GM12878 (cell line): ENCODE measurements around the gene FGB.

ENCODE experiments used
- REST ChIP-seq: IDR thresholded peaks from 2 replicates; pipeline ENCODE4 v1.6.1; 2012; ENCODE audit warnings: mild to moderate bottlenecking, low read depth, low read length
- ZBTB33 ChIP-seq: fragments of 450-650 bp; IDR thresholded peaks from 2 replicates; pipeline ENCODE4 v1.6.1; 2017; ENCODE audit warnings: mild to moderate bottlenecking
- TF ChIP-seq, protein P1 (sequence below), 3 experiments: IDR thresholded peaks in 2 of 3; conservative IDR thresholded peaks in 1 of 3; 2 replicates each; pipeline ENCODE4 v1.5.1; 2011; ENCODE audit warnings: low read depth in 3 of 3, low read length in 3 of 3, mild to moderate bottlenecking in 3 of 3, control low read depth in 2 of 3, moderate library complexity in 2 of 3, inconsistent platforms in 1 of 3, mixed read lengths in 1 of 3; ENCODE audit not compliant: control insufficient read depth in 2 of 3, insufficient read depth in 1 of 3; ENCODE audit errors: extremely low read depth in 1 of 3

DNA sequence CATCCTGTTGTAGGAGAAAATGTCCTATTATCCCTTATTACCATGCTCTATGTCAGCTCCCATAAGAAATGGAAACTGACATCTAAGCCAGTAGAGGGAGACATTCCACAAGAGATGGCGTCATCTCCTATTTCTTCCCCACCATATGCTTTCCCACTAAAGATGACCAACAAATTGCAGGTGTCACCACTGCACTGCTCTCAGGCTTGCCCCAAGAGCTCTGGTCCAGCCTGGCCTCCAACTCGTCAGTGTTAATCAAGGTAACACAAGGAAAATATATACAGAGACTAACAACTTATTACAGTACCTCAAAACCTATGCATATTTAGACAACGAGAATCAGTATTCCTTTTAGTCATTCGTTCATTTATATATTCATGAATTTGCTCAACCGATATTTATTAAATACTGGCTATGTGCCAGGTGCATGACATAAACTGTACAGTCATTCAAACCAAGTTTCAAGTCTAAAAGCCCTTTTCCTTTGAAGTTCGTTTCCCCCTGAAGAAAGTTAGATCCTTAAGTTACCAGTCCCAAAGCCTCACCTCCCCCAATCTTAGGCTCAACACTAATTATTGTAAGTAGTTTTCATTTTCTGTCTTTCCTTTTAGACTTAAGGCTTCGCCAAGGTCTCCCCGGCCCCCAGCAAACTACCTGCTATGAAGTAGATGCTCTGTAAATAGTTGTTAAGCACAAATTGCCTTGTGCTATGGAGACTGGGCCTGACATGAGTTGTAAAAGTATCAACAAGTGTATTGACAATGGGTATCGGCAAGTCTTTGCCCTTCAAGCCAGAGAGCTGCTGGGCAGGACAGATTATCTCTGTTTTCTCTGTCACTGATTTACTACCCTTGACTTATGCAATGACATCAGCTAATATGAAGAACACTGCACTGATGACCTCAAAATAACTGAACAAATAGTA, 3.1 kb upstream of the FGB start:
- TF ChIP-seq ZBTB33 = no peak
- TF ChIP-seq REST = no peak
- TF ChIP-seq, protein P1, sequence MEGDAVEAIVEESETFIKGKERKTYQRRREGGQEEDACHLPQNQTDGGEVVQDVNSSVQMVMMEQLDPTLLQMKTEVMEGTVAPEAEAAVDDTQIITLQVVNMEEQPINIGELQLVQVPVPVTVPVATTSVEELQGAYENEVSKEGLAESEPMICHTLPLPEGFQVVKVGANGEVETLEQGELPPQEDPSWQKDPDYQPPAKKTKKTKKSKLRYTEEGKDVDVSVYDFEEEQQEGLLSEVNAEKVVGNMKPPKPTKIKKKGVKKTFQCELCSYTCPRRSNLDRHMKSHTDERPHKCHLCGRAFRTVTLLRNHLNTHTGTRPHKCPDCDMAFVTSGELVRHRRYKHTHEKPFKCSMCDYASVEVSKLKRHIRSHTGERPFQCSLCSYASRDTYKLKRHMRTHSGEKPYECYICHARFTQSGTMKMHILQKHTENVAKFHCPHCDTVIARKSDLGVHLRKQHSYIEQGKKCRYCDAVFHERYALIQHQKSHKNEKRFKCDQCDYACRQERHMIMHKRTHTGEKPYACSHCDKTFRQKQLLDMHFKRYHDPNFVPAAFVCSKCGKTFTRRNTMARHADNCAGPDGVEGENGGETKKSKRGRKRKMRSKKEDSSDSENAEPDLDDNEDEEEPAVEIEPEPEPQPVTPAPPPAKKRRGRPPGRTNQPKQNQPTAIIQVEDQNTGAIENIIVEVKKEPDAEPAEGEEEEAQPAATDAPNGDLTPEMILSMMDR (IDR thresholded peaks at IDR 0.05 in 2 of 3, conservative IDR thresholded peaks at IDR 0.05 in 1 of 3; ENCODE audit: control insufficient read depth in 2 of 3, extremely low read depth in 1 of 3, insufficient read depth in 1 of 3, low read depth in 3 of 3, low read length in 3 of 3) = peak; percentile 48 to 83 (median 53)
